DOHH2 (cell line): ENCODE results near the gene SLC22A4.

Experiments
- EZH2phosphoT487 ChIP-seq: fragments of 200-600 bp; sonication (generic); IDR thresholded peaks from 2 replicates; pipeline ENCODE4 v1.6.1; 2017; ENCODE audit warnings: borderline replicate concordance, mild to moderate bottlenecking, antibody characterized with exemption, low read length, moderate library complexity, mixed read lengths
- TF ChIP-seq, protein P1 (sequence below): fragments of 200-600 bp; sonication (generic); IDR thresholded peaks from one replicate; pipeline ENCODE4 v1.5.1; 2014; ENCODE audit warnings: antibody characterized with exemption, mild to moderate bottlenecking, low read depth, low read length; ENCODE audit not compliant: poor library complexity, severe bottlenecking

DNA sequence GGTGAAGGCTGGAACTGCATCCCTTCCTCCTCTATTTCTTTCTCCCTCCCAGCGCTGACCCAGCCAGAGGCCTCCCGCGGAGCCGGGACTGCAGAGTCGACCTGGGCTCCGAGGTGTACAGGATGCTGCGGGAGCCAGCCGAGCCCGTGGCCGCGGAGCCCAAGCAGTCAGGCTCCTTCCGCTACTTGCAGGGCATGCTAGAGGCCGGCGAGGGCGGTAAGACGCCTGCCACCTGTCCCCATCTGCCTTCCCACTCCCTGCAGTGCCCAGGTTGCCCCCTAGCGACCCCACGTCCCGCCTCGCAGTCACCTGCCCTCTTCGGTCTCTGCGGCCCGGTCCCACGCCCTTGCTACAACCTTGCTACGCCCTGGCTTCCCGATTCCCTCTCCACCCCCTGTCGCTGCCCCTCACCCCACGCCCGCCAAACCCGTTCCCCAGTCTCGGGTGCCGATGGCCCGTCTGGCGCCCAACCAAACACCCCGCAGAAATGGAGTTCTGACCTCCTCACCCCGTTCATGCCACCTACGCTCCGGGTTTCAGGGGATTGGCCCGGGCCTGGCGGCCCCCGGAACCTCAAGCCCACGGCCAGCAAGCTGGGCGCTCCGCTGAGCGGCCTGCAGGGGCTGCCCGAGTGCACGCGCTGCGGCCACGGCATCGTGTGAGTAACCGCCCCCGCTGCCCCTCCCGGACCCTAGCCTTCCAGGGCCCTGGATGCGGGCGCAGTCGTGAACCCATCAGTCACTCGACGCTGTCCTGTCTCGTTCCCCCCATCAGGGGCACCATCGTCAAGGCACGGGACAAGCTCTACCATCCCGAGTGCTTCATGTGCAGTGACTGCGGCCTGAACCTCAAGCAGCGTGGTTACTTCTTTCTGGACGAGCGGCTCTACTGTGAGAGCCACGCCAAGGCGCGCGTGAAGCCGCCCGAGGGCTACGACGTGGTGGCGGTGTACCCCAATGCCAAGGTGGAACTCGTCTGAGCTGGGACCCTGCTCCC is 22.6 kb upstream of the SLC22A4 start:
- TF ChIP-seq, protein P1, sequence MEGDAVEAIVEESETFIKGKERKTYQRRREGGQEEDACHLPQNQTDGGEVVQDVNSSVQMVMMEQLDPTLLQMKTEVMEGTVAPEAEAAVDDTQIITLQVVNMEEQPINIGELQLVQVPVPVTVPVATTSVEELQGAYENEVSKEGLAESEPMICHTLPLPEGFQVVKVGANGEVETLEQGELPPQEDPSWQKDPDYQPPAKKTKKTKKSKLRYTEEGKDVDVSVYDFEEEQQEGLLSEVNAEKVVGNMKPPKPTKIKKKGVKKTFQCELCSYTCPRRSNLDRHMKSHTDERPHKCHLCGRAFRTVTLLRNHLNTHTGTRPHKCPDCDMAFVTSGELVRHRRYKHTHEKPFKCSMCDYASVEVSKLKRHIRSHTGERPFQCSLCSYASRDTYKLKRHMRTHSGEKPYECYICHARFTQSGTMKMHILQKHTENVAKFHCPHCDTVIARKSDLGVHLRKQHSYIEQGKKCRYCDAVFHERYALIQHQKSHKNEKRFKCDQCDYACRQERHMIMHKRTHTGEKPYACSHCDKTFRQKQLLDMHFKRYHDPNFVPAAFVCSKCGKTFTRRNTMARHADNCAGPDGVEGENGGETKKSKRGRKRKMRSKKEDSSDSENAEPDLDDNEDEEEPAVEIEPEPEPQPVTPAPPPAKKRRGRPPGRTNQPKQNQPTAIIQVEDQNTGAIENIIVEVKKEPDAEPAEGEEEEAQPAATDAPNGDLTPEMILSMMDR, result peak; percentile 41
- no peak for TF ChIP-seq EZH2phosphoT487
